Endothelial cell of umbilical vein (primary cell): ENCODE data around the gene DHFR. TPM values are rescaled to one million over a fixed set of nuclear protein-coding genes. Genes with fewer than 3 reads are reported as not detected.

Source experiments
- BruUV-seq: library from RNA; stranded (reverse); fragments of 400-500 nt; replicated peaks from 2 replicates; lab custom pipeline; 2021; lab: Mats Ljungman, UMichigan
- CTCF ChIA-PET: fragments of 300-600, 350-600 bp; sonication (Branson Sonifier 250); formaldehyde crosslinking; loops from one replicate; lab custom pipeline; 2021; ENCODE audit warnings: antibody characterized with exemption, inconsistent platforms; lab: Charles Lee
- POLR2A ChIA-PET: fragments of 300-600, 350-600 bp; sonication (Branson Sonifier 250); formaldehyde crosslinking; loops from one replicate; lab custom pipeline; 2021; ENCODE audit warnings: antibody characterized with exemption, inconsistent platforms; lab: Charles Lee
- DNase-seq: peaks from one replicate; pipeline ENCODE4 v3.0.0-alpha.2; 2011; ENCODE audit warnings: low read depth, low spot score
- FAIRE-seq: peaks from 2 replicates; lab custom pipeline; 2011; peaks lifted over from hg19 to GRCh38; lab: Jason Lieb, UNC
- H2AFZ ChIP-seq: 2 replicates; pipeline ENCODE4 v1.6.0; 2012; ENCODE audit warnings: low read depth, low read length, control low read depth, inconsistent platforms
- H3K27ac ChIP-seq: 2 replicates; pipeline ENCODE4 v1.5.1; 2011; ENCODE audit warnings: low read depth, mild to moderate bottlenecking, control low read depth, low read length, moderate library complexity; ENCODE audit not compliant: insufficient read depth
- H3K27me3 ChIP-seq, 2 experiments: 2 replicates each; pipeline versions ENCODE4 v1.6.0 to v1.6.1; 2011; ENCODE audit warnings: low read length in 2 of 2, mixed read lengths in 1 of 2; ENCODE audit not compliant: control insufficient read depth in 2 of 2, insufficient read depth in 2 of 2
- H3K36me3 ChIP-seq, 2 experiments: 2 replicates in 1 of 2; 3 replicates in 1 of 2; pipeline ENCODE4 v1.5.1; 2011; ENCODE audit warnings: low read length in 2 of 2, mild to moderate bottlenecking in 1 of 2, moderate library complexity in 1 of 2; ENCODE audit not compliant: control insufficient read depth in 2 of 2, insufficient read depth in 2 of 2; ENCODE audit errors: extremely low read depth in 1 of 2
- H3K4me1 ChIP-seq: 3 replicates; pipeline ENCODE4 v1.5.1; 2011; ENCODE audit warnings: mild to moderate bottlenecking, low read length; ENCODE audit not compliant: control insufficient read depth, insufficient read depth; ENCODE audit errors: extremely low read depth
- H3K4me2 ChIP-seq: 2 replicates; pipeline ENCODE4 v1.6.1; 2011; ENCODE audit warnings: low read length, control low read depth, mixed read lengths; ENCODE audit not compliant: insufficient read depth
- H3K4me3 ChIP-seq, 3 experiments: fragments of 200-600 bp in 1 of 3; sonication (generic), shearing (Covaris generic) in 1 of 3; replicated peaks in 1 of 3; 2 replicates each; pipeline ENCODE4 v1.5.1; 2011 to 2016; ENCODE audit warnings: control low read depth in 3 of 3, low read length in 3 of 3, mild to moderate bottlenecking in 2 of 3, inconsistent platforms in 1 of 3, low read depth in 1 of 3, moderate library complexity in 1 of 3; ENCODE audit not compliant: insufficient read depth in 1 of 3
- H3K79me2 ChIP-seq: 2 replicates; pipeline ENCODE4 v1.6.0; 2012; ENCODE audit warnings: low read length, inconsistent platforms; ENCODE audit not compliant: control insufficient read depth, insufficient read depth
- H3K9ac ChIP-seq: replicated peaks from 2 replicates; pipeline ENCODE3; 2011; ENCODE audit warnings: low read length, control low read depth; ENCODE audit not compliant: insufficient read depth; ENCODE audit errors: extremely low read depth
- H3K9me1 ChIP-seq: replicated peaks from 3 replicates; pipeline ENCODE4 v1.6.0; 2011; ENCODE audit warnings: mild to moderate bottlenecking, low read length; ENCODE audit not compliant: control insufficient read depth, insufficient read depth; ENCODE audit errors: extremely low read depth
- H3K9me3 ChIP-seq: replicated peaks from 2 replicates; pipeline ENCODE4 v1.5.1; 2012; ENCODE audit warnings: low read length, inconsistent platforms; ENCODE audit not compliant: control insufficient read depth, insufficient read depth
- H4K20me1 ChIP-seq: replicated peaks from 2 replicates; pipeline ENCODE3; 2011; ENCODE audit warnings: mild to moderate bottlenecking, low read length; ENCODE audit not compliant: control insufficient read depth, insufficient read depth; ENCODE audit errors: extremely low read depth
- EZH2 ChIP-seq: IDR thresholded peaks from 2 replicates; pipeline ENCODE4 v1.6.1; 2012; ENCODE audit warnings: borderline replicate concordance, low read depth, mild to moderate bottlenecking, moderate library complexity, low read length, inconsistent platforms; ENCODE audit not compliant: severe bottlenecking
- FOS ChIP-seq: IDR thresholded peaks from 2 replicates; pipeline ENCODE4 v1.6.1; 2011; ENCODE audit warnings: mild to moderate bottlenecking, low read length, moderate library complexity, borderline replicate concordance; ENCODE audit not compliant: insufficient read depth
- GATA2 ChIP-seq: IDR thresholded peaks from 2 replicates; pipeline ENCODE4 v1.7.0; 2011; ENCODE audit warnings: low read depth, mild to moderate bottlenecking, moderate library complexity, mixed read lengths, low read length; ENCODE audit not compliant: insufficient read length, insufficient read depth
- JUN ChIP-seq: IDR thresholded peaks from 2 replicates; pipeline ENCODE4 v1.6.1; 2011; ENCODE audit warnings: borderline replicate concordance, low read depth; ENCODE audit not compliant: insufficient read length, insufficient read depth
- MYC ChIP-seq: IDR thresholded peaks from one replicate; pipeline ENCODE4 v1.6.1; 2011; ENCODE audit warnings: mild to moderate bottlenecking, low read depth, low read length
- POLR2A ChIP-seq: IDR thresholded peaks from 2 replicates; pipeline ENCODE4 v1.6.1; 2012; ENCODE audit warnings: low read depth, mild to moderate bottlenecking, control low read depth, low read length
- POLR2AphosphoS5 ChIP-seq: IDR thresholded peaks from 2 replicates; pipeline ENCODE4 v1.6.1; 2012; ENCODE audit warnings: low read depth, mild to moderate bottlenecking, control low read depth, low read length, moderate library complexity; ENCODE audit not compliant: insufficient read depth
- dilution Hi-C: fragments of 300-500 bp; cut with MboI; formaldehyde crosslinking; loops from one replicate; pipeline ENCODE4 v1.15.0; 2019; ENCODE audit warnings: low sequenced_read_pairs; ENCODE audit not compliant: extremely low pct_ligation_motif_present
- intact Hi-C: fragments of 100-400 bp; cut with micrococcal nuclease; formaldehyde crosslinking; loops from one replicate; pipeline ENCODE4 v1.10.0; 2022
- polyA plus RNA-seq, 4 experiments: library from polyadenylated mRNA; depleted of rRNA in 3 of 4; stranded (reverse) in 3 of 4; unstranded in 1 of 4; fragments of >200 nt; gene quantifications; 2 replicates each; pipeline versions ENCODE4 v1.2.1 to v1.2.3, GENCODE V29; 2011 to 2012; ENCODE audit warnings: missing spikeins in 1 of 4
- total RNA-seq: library from RNA; stranded (reverse); gene quantifications from 2 replicates; pipeline ENCODE4 v1.2.3, GENCODE V29; 2021
- TF ChIP-seq, protein P1 (sequence below), 2 donors: IDR thresholded peaks; 1 replicate in 1 of 2; 2 replicates in 1 of 2; pipeline ENCODE4 v1.5.1; 2011; ENCODE audit warnings: low read length in 2 of 2, mild to moderate bottlenecking in 2 of 2, moderate library complexity in 2 of 2, control low read depth in 1 of 2, inconsistent platforms in 1 of 2, low read depth in 1 of 2; ENCODE audit not compliant: insufficient read depth in 1 of 2; ENCODE audit errors: extremely low read depth in 1 of 2
- TF ChIP-seq, protein P2 (sequence below): IDR thresholded peaks from 2 replicates; pipeline ENCODE4 v1.6.1; 2011; ENCODE audit not compliant: insufficient read depth, insufficient read length

The DHFR gene
- total and polyA plus RNA-seq, 2 donors (not counting 3 experiments of a cell fraction or from before 2014, with no cell fraction given), result 17.6 to 35.8 TPM

DNA sequence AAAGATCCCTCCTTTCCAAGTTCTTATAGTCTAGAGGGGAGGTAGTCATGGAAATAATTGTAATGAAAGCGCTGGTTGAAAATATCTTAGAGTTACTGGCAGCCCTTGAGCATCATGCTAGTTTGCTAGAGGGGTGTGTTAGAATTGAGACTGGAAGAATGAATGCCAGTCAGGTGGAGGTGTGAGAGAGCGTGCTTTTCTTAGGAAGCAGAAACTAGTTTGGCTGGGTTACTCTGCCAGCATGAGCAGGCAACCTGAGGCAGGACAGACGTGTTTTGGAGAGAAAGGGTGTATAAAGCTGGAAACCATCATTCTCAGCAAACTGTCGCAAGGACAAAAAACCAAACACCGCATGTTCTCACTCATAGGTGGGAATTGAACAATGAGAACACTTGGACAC lies 43.6 kb upstream of the DHFR start:
- no peaks in the 10 kb centered on the region for H3K27me3 ChIP-seq
- no peak overlapping the region for H3K4me3 ChIP-seq
- no TSS peak for BruUV-seq
- no peak overlapping the region for H2AFZ ChIP-seq
- H3K27ac ChIP-seq, result no peak overlapping the region
- no peak overlapping the region for H3K9ac ChIP-seq
- ChIA-PET CTCF (interaction anchor here (1.0 kb wide), 1 partner anchor 497 kb away, joined by 3 read pairs; no protein-coding TSS in a partner anchor), POLR2A (no interaction called here)
- H3K36me3 ChIP-seq, result no peaks in the 10 kb centered on the region
- intact Hi-C loops, result no loop called here
- no peaks in the 10 kb centered on the region for H3K9me1 ChIP-seq
- H3K4me1 ChIP-seq, result no peaks in the 10 kb centered on the region
- H3K4me2 ChIP-seq, result no peak overlapping the region
- dilution Hi-C loops, result no loop called here
- no peaks in the 10 kb centered on the region for H3K9me3 ChIP-seq
- TF ChIP-seq POLR2AphosphoS5, result no peak
- no peak for TF ChIP-seq MYC
- TF ChIP-seq, protein P1, sequence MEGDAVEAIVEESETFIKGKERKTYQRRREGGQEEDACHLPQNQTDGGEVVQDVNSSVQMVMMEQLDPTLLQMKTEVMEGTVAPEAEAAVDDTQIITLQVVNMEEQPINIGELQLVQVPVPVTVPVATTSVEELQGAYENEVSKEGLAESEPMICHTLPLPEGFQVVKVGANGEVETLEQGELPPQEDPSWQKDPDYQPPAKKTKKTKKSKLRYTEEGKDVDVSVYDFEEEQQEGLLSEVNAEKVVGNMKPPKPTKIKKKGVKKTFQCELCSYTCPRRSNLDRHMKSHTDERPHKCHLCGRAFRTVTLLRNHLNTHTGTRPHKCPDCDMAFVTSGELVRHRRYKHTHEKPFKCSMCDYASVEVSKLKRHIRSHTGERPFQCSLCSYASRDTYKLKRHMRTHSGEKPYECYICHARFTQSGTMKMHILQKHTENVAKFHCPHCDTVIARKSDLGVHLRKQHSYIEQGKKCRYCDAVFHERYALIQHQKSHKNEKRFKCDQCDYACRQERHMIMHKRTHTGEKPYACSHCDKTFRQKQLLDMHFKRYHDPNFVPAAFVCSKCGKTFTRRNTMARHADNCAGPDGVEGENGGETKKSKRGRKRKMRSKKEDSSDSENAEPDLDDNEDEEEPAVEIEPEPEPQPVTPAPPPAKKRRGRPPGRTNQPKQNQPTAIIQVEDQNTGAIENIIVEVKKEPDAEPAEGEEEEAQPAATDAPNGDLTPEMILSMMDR (IDR thresholded peaks at IDR 0.05; ENCODE audit: extremely low read depth in 1 of 2, insufficient read depth in 1 of 2, low read depth in 1 of 2, low read length in 2 of 2), result no peak
- TF ChIP-seq GATA2, result no peak
- no peak for TF ChIP-seq FOS
- TF ChIP-seq, protein P2, sequence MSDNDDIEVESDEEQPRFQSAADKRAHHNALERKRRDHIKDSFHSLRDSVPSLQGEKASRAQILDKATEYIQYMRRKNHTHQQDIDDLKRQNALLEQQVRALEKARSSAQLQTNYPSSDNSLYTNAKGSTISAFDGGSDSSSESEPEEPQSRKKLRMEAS, result no peak
- no peak for TF ChIP-seq POLR2A
- no peak for TF ChIP-seq JUN
- no peak for TF ChIP-seq EZH2
- DNase-seq, result no peak
- H4K20me1 ChIP-seq, result no peaks in the 10 kb centered on the region
- FAIRE-seq, result no peak
- no peaks in the 10 kb centered on the region for H3K79me2 ChIP-seq
